Neural progenitor cell (in vitro differentiated cells): ENCODE data around the gene PTGR3. TPM values are rescaled to one million over a fixed set of nuclear protein-coding genes. Genes with fewer than 3 reads are reported as not detected.

Experiments
- DNase-seq: peaks from one replicate; pipeline ENCODE4 v3.0.0-alpha.2; 2016; ENCODE audit warnings: low spot score
- H2AFZ ChIP-seq: fragments of 200-600 bp; sonication (generic); replicated peaks from 2 replicates; pipeline ENCODE4 v1.6.1; 2016; ENCODE audit warnings: antibody characterized with exemption
- H3F3A ChIP-seq: fragments of 200-600 bp; sonication (generic); 2 replicates; pipeline ENCODE4 v1.6.1; 2016; ENCODE audit warnings: antibody characterized with exemption, low read depth
- H3K27ac ChIP-seq: fragments of 200-600 bp; sonication (generic); 2 replicates; pipeline ENCODE4 v1.5.1; 2016; ENCODE audit warnings: mild to moderate bottlenecking
- H3K27me3 ChIP-seq: fragments of 200-600 bp; sonication (generic); 2 replicates; pipeline ENCODE4 v1.6.1; 2016; ENCODE audit warnings: mild to moderate bottlenecking, moderate library complexity
- H3K36me3 ChIP-seq: fragments of 200-600 bp; sonication (generic); 2 replicates; pipeline ENCODE4 v1.5.1; 2016
- H3K4me1 ChIP-seq: fragments of 200-600 bp; sonication (generic); 2 replicates; pipeline ENCODE4 v1.6.1; 2016; ENCODE audit warnings: mixed run types
- H3K4me2 ChIP-seq: fragments of 200-600 bp; sonication (generic); 2 replicates; pipeline ENCODE4 v1.6.1; 2016
- H3K4me3 ChIP-seq: fragments of 200-600 bp; sonication (generic); 2 replicates; pipeline ENCODE4 v1.5.1; 2016
- H3K79me2 ChIP-seq: fragments of 200-600 bp; sonication (generic); 2 replicates; pipeline ENCODE4 v1.6.1; 2016; ENCODE audit warnings: low read depth
- H3K9ac ChIP-seq: fragments of 200-600 bp; sonication (generic); 2 replicates; pipeline ENCODE4 v1.6.1; 2016
- H3K9me3 ChIP-seq: fragments of 200-600 bp; sonication (generic); 2 replicates; pipeline ENCODE4 v1.5.1; 2016; ENCODE audit warnings: low read depth
- H4K20me1 ChIP-seq: fragments of 200-600 bp; sonication (generic); 2 replicates; pipeline ENCODE4 v1.6.1; 2016; ENCODE audit warnings: low read depth
- H3K27ac Mint-ChIP-seq: 3 replicates; pipeline ENCODE4 v1.8.0; 2021; ENCODE audit warnings: mixed read lengths
- H3K27me3 Mint-ChIP-seq: 2 replicates; pipeline ENCODE4 v1.8.0; 2022; ENCODE audit warnings: low read depth, mild to moderate bottlenecking, inconsistent platforms, moderate library complexity, mixed read lengths; ENCODE audit not compliant: insufficient read depth
- H3K36me3 Mint-ChIP-seq: 3 replicates; pipeline ENCODE4 v1.8.0; 2021; ENCODE audit warnings: mixed read lengths
- H3K4me1 Mint-ChIP-seq: 3 replicates; pipeline ENCODE4 v1.8.0; 2021; ENCODE audit warnings: mixed read lengths
- H3K4me3 Mint-ChIP-seq: 3 replicates; pipeline ENCODE4 v1.8.0; 2021; ENCODE audit warnings: mild to moderate bottlenecking, moderate library complexity, mixed read lengths
- H3K9me3 Mint-ChIP-seq: 3 replicates; pipeline ENCODE4 v1.8.0; 2020; ENCODE audit warnings: mixed read lengths
- EZH2 ChIP-seq: fragments of 200-600 bp; sonication (generic); IDR thresholded peaks from 2 replicates; pipeline ENCODE4 v1.6.1; 2017; ENCODE audit warnings: antibody characterized with exemption, mild to moderate bottlenecking, moderate library complexity
- EZH2phosphoT487 ChIP-seq: fragments of 200-600 bp; sonication (generic); IDR thresholded peaks from 2 replicates; pipeline ENCODE4 v1.6.1; 2017; ENCODE audit warnings: antibody characterized with exemption
- total RNA-seq: library from RNA; depleted of rRNA; stranded (reverse); fragments of >200 nt; gene quantifications from 2 replicates; pipeline ENCODE4 v1.2.3, GENCODE V29; 2015; ENCODE audit warnings: low replicate concordance
- TF ChIP-seq, protein P1 (sequence below): fragments of 200-600 bp; sonication (generic); IDR thresholded peaks from 2 replicates; pipeline ENCODE4 v1.5.1; 2017; ENCODE audit warnings: antibody characterized with exemption, mild to moderate bottlenecking

The PTGR3 gene
- total RNA-seq, 1 donor from 2014 or later = 13.0 TPM

DNA sequence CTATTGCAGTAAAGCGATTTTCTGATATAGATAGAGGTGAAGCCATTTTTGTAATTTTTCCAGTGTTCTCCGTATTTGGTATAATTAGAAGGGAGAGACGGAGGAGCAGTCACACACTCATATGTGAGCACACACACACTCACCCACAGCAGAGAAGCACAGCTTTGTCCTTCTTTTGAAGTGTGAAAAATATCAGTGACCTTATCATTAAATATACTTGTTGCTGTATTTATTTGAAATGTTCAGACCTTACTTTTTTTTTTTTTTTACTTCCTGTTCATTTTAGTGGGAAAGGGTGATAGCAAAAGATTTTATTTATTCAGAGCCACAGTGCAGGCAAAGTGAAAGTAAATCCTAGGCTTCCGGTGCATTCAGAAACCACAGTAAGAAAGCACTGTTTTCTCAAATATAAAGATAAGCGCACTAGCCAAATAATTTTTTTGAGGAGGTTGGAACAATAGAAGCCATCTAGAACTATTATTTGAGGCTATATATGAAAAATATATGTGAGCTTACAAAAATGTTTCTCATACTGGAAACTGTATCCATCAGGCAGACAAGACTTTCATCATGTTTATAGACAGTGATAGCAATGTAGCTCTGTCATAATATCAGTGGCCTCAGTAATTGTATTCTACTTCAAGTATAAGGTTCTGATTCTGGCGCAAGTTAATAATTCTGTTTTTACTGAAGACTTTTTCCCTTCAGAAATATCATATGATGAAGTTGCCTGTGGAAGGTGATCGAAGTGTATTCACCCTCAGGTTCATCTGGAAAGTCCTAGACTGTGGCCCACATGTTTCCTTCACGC is 38.9 kb upstream of the PTGR3 start:
- Mint-ChIP-seq H3K4me3 (no peak overlapping the region), H3K4me1 (no peaks in the 10 kb centered on the region), H3K27ac (no peak overlapping the region), H3K27me3 (peaks cover 6% of the 10 kb centered on the region), H3K36me3 (no peaks in the 10 kb centered on the region), H3K9me3 (peaks cover 2% of the 10 kb centered on the region)
- TF ChIP-seq EZH2phosphoT487 = no peak
- TF ChIP-seq, protein P1, sequence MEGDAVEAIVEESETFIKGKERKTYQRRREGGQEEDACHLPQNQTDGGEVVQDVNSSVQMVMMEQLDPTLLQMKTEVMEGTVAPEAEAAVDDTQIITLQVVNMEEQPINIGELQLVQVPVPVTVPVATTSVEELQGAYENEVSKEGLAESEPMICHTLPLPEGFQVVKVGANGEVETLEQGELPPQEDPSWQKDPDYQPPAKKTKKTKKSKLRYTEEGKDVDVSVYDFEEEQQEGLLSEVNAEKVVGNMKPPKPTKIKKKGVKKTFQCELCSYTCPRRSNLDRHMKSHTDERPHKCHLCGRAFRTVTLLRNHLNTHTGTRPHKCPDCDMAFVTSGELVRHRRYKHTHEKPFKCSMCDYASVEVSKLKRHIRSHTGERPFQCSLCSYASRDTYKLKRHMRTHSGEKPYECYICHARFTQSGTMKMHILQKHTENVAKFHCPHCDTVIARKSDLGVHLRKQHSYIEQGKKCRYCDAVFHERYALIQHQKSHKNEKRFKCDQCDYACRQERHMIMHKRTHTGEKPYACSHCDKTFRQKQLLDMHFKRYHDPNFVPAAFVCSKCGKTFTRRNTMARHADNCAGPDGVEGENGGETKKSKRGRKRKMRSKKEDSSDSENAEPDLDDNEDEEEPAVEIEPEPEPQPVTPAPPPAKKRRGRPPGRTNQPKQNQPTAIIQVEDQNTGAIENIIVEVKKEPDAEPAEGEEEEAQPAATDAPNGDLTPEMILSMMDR = no peak
- TF ChIP-seq EZH2 = no peak
- Histone ChIP-seq H2AFZ (no peak overlapping the region), H3K27ac (no peak overlapping the region), H3K27me3 (no peaks in the 10 kb centered on the region), H3K4me1 (no peaks in the 10 kb centered on the region), H3K79me2 (no peaks in the 10 kb centered on the region), H3K9ac (no peak overlapping the region), H3K9me3 (no peaks in the 10 kb centered on the region), H4K20me1 (no peaks in the 10 kb centered on the region), H3K4me3 (no peak overlapping the region), H3F3A (no peaks in the 10 kb centered on the region), H3K4me2 (no peak overlapping the region), H3K36me3 (no peaks in the 10 kb centered on the region)
- no peak for DNase-seq

DNA sequence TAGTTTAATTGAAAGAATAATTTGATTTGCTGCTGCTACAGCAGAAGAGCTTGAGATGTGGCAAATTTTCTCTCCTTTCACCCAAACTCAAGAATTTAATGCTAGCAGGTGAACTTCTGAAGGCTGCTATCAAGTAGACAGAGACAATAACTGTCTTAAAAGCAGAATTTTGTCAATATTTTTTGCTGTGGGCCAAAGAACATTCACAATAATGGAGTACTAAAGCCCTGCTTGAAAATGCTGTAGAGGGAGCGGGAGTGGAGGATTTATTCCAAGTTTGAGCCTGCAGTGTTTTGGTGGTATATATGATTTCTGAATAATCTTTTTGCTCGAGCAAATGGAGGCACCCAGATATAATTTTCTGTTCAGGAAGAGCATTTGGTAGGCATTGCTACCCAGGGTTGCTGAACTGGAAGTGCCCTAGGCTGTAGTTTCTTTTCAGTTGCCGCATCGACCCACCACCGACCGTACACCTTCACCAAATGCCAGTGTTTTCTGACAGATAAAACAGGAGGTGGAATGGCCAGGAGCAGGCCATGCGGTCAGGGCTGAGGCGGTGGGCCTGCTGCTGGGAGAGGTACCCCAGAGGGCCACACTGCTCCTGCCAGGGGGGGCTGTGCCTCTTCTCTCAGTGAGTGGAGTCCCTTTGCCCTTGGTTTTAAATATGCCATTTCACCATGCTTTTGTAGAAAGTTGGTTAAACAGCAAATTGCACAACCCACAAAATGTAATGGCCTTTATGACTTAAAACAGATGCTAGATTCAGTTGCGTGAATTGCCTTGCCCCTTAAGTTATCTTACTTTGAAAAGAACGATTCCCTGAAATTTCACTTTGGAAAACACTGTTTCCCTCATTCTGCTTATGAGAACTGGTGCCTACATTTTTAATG is 38.0 kb upstream of the PTGR3 start:
- Histone ChIP-seq H4K20me1 (no peaks in the 10 kb centered on the region), H3K4me2 (no peak overlapping the region), H3K36me3 (no peaks in the 10 kb centered on the region), H3K9me3 (no peaks in the 10 kb centered on the region), H3K9ac (no peak overlapping the region), H3K27ac (no peak overlapping the region), H3K27me3 (no peaks in the 10 kb centered on the region), H3F3A (no peaks in the 10 kb centered on the region), H2AFZ (no peak overlapping the region), H3K4me3 (no peak overlapping the region), H3K79me2 (no peaks in the 10 kb centered on the region), H3K4me1 (no peaks in the 10 kb centered on the region)
- DNase-seq = no peak
- Mint-ChIP-seq H3K27ac (no peak overlapping the region), H3K4me1 (no peaks in the 10 kb centered on the region), H3K4me3 (no peak overlapping the region), H3K27me3 (peaks cover 6% of the 10 kb centered on the region), H3K36me3 (no peaks in the 10 kb centered on the region), H3K9me3 (peaks cover 2% of the 10 kb centered on the region)
- TF ChIP-seq EZH2 = no peak
- no peak for TF ChIP-seq EZH2phosphoT487
- TF ChIP-seq, protein P1 = no peak

DNA sequence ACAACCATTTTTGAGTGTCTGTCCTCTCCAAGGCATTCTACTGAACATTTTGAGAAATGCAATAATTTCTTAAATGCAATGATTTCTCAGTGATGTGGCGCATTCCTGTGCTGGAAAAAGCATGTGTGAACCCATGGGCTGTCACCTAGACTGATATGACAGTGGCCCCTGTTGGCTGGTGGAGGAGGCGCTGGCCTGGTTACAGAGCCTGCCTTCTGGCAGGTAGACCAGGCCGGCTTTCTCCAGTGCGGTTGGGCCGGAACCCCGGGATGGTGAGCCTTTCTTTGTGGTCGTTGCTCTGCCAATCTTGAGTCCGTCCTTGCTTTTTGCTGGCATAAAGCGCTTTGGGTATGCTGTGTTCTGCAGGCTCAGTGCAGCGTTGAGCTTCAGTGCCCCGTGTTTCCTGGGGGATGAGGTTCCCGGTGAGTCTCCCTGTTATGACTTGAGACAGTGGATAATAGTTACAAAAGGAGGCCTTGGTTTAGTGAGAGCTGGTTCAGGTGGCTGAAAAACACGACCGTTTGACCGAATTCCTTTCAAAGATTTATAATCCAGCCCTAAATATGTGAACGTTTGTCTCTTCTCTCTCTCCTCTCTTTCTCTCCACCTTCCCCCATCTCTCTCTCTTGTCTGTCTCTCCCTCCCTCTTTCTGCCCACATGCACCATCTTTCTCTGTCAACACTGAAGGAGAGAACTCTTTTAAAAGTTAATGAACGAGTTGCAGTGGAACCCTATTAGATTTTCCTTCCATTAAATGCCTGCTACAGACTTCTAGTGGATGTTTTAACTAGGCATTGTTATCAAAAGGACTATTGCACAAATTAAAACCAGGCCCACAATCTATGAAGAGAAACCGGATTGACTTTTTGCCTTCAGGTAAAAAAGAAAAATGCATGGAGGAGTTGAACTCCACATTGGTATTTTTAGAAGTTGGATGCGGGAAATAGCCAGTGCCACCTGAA is 35.7 kb upstream of the PTGR3 start:
- no peaks in the 10 kb centered on the region for H3K79me2 ChIP-seq
- no peaks in the 10 kb centered on the region for H3F3A ChIP-seq
- H3K4me2 ChIP-seq = no peak overlapping the region
- no peaks in the 10 kb centered on the region for H3K9me3 ChIP-seq
- H3K36me3 Mint-ChIP-seq = no peaks in the 10 kb centered on the region
- no peaks in the 10 kb centered on the region for H3K4me1 ChIP-seq
- no peaks in the 10 kb centered on the region for H3K4me1 Mint-ChIP-seq
- DNase-seq = peak; percentile 44
- no peak overlapping the region for H3K27ac ChIP-seq
- H4K20me1 ChIP-seq = no peaks in the 10 kb centered on the region
- no peak for TF ChIP-seq EZH2
- TF ChIP-seq, protein P1 = peak; percentile 48
- H3K4me3 Mint-ChIP-seq = no peak overlapping the region
- H3K9me3 Mint-ChIP-seq = peaks cover 14% of the 10 kb centered on the region
- no peaks in the 10 kb centered on the region for H3K27me3 ChIP-seq
- peaks cover 6% of the 10 kb centered on the region for H3K27me3 Mint-ChIP-seq
- no peak overlapping the region for H3K27ac Mint-ChIP-seq
- peak overlapping the region; percentile 72 for H2AFZ ChIP-seq
- no peaks in the 10 kb centered on the region for H3K36me3 ChIP-seq
- H3K4me3 ChIP-seq = no peak overlapping the region
- H3K9ac ChIP-seq = no peak overlapping the region
